Measurements from ENCODE around the gene PRIM2.

The PRIM2 gene

DNA sequence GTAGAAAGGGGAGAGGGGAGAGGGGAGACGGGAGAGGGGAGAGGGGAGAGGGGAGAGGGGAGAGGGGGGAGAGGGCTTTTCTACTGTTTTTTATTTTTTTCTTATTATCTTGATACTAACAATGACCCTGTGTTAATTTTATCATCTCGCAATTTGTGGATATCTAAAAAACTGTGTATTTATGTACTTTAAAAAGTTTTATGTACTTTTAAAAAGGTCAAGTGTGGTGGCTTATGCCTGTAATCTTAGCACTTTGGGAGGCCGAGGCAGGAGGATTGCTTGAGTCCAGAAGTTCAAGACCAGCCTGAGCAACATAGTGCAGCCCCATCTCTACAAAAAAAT, 5.5 kb upstream of the PRIM2 start:
- no peaks in the 10 kb centered on the region for H3K36me3 ChIP-seq (ENCODE audit: low read length)
- no peaks in the 10 kb centered on the region for H3K79me2 ChIP-seq (ENCODE audit: insufficient read depth, low read length)
- peaks cover 4% of the 10 kb centered on the region for H3F3A ChIP-seq (ENCODE audit: insufficient read depth)
- H3K27me3 ChIP-seq (ENCODE audit: low read length), result no peaks in the 10 kb centered on the region
- TF ChIP-seq CTCF (IDR thresholded peaks at IDR 0.05; ENCODE audit: insufficient read depth, low read length, poor library complexity, severe bottlenecking) (no peak), EZH2phosphoT487 (conservative IDR thresholded peaks at IDR 0.05; ENCODE audit: low read length) (no peak)
- no peaks in the 10 kb centered on the region for H4K20me1 ChIP-seq (ENCODE audit: low read depth, low read length)
- H3K27ac ChIP-seq (ENCODE audit: low read depth, low read length), result no peak overlapping the region
- no peak overlapping the region for H3K4me3 ChIP-seq (ENCODE audit: insufficient read depth, low read length, poor library complexity, severe bottlenecking)
- no peak overlapping the region for H3K9ac ChIP-seq (ENCODE audit: low read length)
- H3K9me2 ChIP-seq (replicated peaks; ENCODE audit: insufficient read depth, low read length), result no peaks in the 10 kb centered on the region
- no peaks in the 10 kb centered on the region for H3K9me3 ChIP-seq (ENCODE audit: insufficient read depth, low read length)
- no peak overlapping the region for H2AFZ ChIP-seq (ENCODE audit: low read depth, low read length, severe bottlenecking)
- no peak overlapping the region for H3K4me2 ChIP-seq (ENCODE audit: low read depth, low read length, poor library complexity, severe bottlenecking)

DNA sequence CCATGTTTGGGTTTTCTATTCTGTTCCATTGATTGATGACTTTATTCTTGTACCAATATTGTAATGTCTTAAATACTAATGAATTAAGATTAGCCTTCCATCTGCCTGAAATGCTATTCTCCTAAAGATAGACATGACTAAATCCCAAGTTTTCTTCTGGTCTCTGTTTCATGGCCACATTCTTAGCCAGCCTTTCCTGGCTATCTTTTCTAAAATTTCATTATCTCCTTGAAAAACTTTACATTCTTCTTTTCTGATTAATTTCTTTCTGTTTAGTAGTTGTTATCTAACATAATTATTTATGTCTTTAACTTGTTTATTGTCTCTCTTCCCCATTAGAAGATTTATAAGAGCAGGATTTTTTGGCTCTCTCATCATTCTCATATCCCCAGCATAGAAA, 4.4 kb upstream of the PRIM2 start:
- no peak overlapping the region for H2AFZ ChIP-seq (ENCODE audit: low read depth, low read length, severe bottlenecking)
- no peak overlapping the region for H3K27ac ChIP-seq (ENCODE audit: low read depth, low read length)

GRCh38 chr6:57313711-57314471, 3.5 kb upstream of the PRIM2 start:
- Histone ChIP-seq H2AFZ (ENCODE audit: low read depth, low read length, severe bottlenecking) (no peak overlapping the region), H3F3A (ENCODE audit: insufficient read depth) (peaks cover 7% of the 10 kb centered on the region), H3K9me2 (replicated peaks; ENCODE audit: insufficient read depth, low read length) (no peaks in the 10 kb centered on the region), H4K20me1 (ENCODE audit: low read depth, low read length) (no peaks in the 10 kb centered on the region), H3K9me3 (ENCODE audit: insufficient read depth, low read length) (no peaks in the 10 kb centered on the region), H3K9ac (ENCODE audit: low read length) (no peak overlapping the region), H3K4me2 (ENCODE audit: low read depth, low read length, poor library complexity, severe bottlenecking) (no peak overlapping the region), H3K79me2 (ENCODE audit: insufficient read depth, low read length) (peaks cover 15% of the 10 kb centered on the region), H3K36me3 (ENCODE audit: low read length) (peaks cover 4% of the 10 kb centered on the region; the same call in 1 of the 2 replicates), H3K27me3 (ENCODE audit: low read length) (no peaks in the 10 kb centered on the region), H3K27ac (ENCODE audit: low read depth, low read length) (no peak overlapping the region), H3K4me3 (ENCODE audit: insufficient read depth, low read length, poor library complexity, severe bottlenecking) (no peak overlapping the region)
- TF ChIP-seq EZH2phosphoT487 (conservative IDR thresholded peaks at IDR 0.05; ENCODE audit: low read length) (no peak), CTCF (IDR thresholded peaks at IDR 0.05; ENCODE audit: insufficient read depth, low read length, poor library complexity, severe bottlenecking) (no peak)

More for the DNA sequence above, 4.4 kb upstream of the PRIM2 start:
- Histone ChIP-seq H3K4me3 (ENCODE audit: insufficient read depth, low read length, poor library complexity, severe bottlenecking) (no peak overlapping the region), H3K36me3 (ENCODE audit: low read length) (no peaks in the 10 kb centered on the region), H4K20me1 (ENCODE audit: low read depth, low read length) (no peaks in the 10 kb centered on the region), H3K9me3 (ENCODE audit: insufficient read depth, low read length) (no peaks in the 10 kb centered on the region), H3K27me3 (ENCODE audit: low read length) (no peaks in the 10 kb centered on the region), H3K9me2 (replicated peaks; ENCODE audit: insufficient read depth, low read length) (no peaks in the 10 kb centered on the region), H3K79me2 (ENCODE audit: insufficient read depth, low read length) (peaks cover 6% of the 10 kb centered on the region), H3K4me2 (ENCODE audit: low read depth, low read length, poor library complexity, severe bottlenecking) (no peak overlapping the region), H3F3A (ENCODE audit: insufficient read depth) (peaks cover 7% of the 10 kb centered on the region), H3K9ac (ENCODE audit: low read length) (no peak overlapping the region)
- TF ChIP-seq CTCF (IDR thresholded peaks at IDR 0.05; ENCODE audit: insufficient read depth, low read length, poor library complexity, severe bottlenecking) (no peak), EZH2phosphoT487 (conservative IDR thresholded peaks at IDR 0.05; ENCODE audit: low read length) (no peak)
